Left lung (tissue), 10 donors: Measurements from ENCODE around the gene PDS5A. TPM values are rescaled to one million over a fixed set of nuclear protein-coding genes. Genes with fewer than 3 reads are reported as not detected.
"Not testable (repeated sequence)": the region's sequence is repeated elsewhere in the genome, so short reads cannot be mapped to it uniquely, and the experiment has no call there.

ENCODE experiments used
- ATAC-seq: fragments of 200-7000 bp; cut with Tn5 transposase; one replicate; pipeline ENCODE4 v1.9.1; 2020; ENCODE audit warnings: moderate library complexity
- DNase-seq, 4 donors: peaks; one replicate each; pipeline ENCODE4 v3.0.0-alpha.2; 2013 to 2020
- H3K27ac ChIP-seq, 2 donors: fragments of 200-600 bp; sonication (generic) in 1 of 2; one replicate each; pipeline versions ENCODE4 v1.5.0 to v1.8.0; 2020 to 2021
- H3K27me3 ChIP-seq, 2 donors: fragments of 200-600 bp; sonication (generic) in 1 of 2; one replicate each; pipeline versions ENCODE4 v1.5.0 to v1.8.0; 2020 to 2021
- H3K36me3 ChIP-seq, 2 donors: fragments of 200-600 bp; sonication (generic) in 1 of 2; one replicate each; pipeline versions ENCODE4 v1.5.0 to v1.8.0; 2020 to 2021
- H3K4me1 ChIP-seq, 2 donors: fragments of 200-600 bp; one replicate each; pipeline ENCODE4 v1.8.0; 2021
- H3K4me3 ChIP-seq, 2 donors: fragments of 200-600 bp; sonication (generic) in 1 of 2; one replicate each; pipeline versions ENCODE4 v1.5.0 to v1.8.0; 2020 to 2021; ENCODE audit warnings: mild to moderate bottlenecking in 1 of 2
- H3K9me3 ChIP-seq, 2 donors: fragments of 200-600 bp; sonication (generic) in 1 of 2; one replicate each; pipeline versions ENCODE4 v1.5.0 to v1.8.0; 2020 to 2021
- intact Hi-C, 2 donors: fragments of 100-400 bp; cut with DNase I; formaldehyde crosslinking; loops; one replicate each; pipeline versions ENCODE4 v1.11.2 to v1.14.2; 2022
- polyA plus RNA-seq, 6 donors: library from polyadenylated mRNA; unstranded; fragments of 120-200 nt; gene quantifications; one replicate each; pipeline ENCODE4 v1.2.1, GENCODE V29; 2013; ENCODE audit not compliant: insufficient read length in 6 of 6
- total RNA-seq, 2 donors: library from RNA; stranded (reverse); fragmentation: NEBNext Ultra II Directional; extraction: Animal tissue kit (Norgen Biotek cat#: 25700); gene quantifications; one replicate each; pipeline ENCODE4 v1.2.1, GENCODE V29; 2021
- TF ChIP-seq, protein P1 (sequence below), 2 donors: fragments of 200-600 bp; sonication (generic) in 1 of 2; IDR thresholded peaks; one replicate each; pipeline versions ENCODE4 v1.5.0 to v1.8.0; 2021; ENCODE audit warnings: antibody characterized with exemption in 2 of 2
- donor health status: DM: no; HTN: yes; CAD: no.
- donor health status: DM: no; HTN: no; CAD: no.

The PDS5A gene
- total and polyA plus RNA-seq, 8 donors = 66.4 to 82.1 (median 72.3) TPM

DNA sequence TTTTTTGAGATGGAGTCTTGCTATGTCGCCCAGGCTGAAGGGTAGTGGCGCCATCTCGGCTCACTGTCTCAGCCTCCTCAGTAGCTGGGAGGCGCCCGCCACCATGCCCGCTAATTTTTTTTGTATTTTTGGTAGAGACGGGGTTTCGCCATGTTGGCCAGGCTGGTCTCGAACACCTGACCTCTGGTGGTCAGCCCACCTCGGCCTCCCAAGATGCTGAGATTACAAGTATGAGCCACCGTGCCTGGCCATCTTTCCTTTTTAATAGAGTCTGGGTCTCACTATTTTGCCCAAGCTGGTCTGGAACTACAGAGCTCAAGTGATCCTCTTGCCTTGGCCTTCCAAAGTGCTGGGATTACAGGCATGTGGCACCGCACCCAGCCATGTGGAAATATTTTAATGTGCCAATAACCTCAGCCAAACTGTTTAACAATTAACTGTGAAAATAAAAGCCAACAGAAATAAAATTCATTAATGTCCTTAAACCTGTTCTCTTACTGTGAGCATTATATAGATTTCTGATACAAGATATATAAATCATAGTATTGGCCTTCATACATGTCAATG, 16.3 kb downstream of the PDS5A start:
- Histone ChIP-seq H3K27ac (no peak overlapping the region), H3K9me3 (no peaks in the 10 kb centered on the region), H3K27me3 (no peaks in the 10 kb centered on the region), H3K4me1 (peaks cover 0 to 31% of the 10 kb centered on the region in 2 donors), H3K4me3 (no peak overlapping the region), H3K36me3 (no peaks in the 10 kb centered on the region)
- ATAC-seq (no peak), DNase-seq (no peak)
- TF ChIP-seq, protein P1, sequence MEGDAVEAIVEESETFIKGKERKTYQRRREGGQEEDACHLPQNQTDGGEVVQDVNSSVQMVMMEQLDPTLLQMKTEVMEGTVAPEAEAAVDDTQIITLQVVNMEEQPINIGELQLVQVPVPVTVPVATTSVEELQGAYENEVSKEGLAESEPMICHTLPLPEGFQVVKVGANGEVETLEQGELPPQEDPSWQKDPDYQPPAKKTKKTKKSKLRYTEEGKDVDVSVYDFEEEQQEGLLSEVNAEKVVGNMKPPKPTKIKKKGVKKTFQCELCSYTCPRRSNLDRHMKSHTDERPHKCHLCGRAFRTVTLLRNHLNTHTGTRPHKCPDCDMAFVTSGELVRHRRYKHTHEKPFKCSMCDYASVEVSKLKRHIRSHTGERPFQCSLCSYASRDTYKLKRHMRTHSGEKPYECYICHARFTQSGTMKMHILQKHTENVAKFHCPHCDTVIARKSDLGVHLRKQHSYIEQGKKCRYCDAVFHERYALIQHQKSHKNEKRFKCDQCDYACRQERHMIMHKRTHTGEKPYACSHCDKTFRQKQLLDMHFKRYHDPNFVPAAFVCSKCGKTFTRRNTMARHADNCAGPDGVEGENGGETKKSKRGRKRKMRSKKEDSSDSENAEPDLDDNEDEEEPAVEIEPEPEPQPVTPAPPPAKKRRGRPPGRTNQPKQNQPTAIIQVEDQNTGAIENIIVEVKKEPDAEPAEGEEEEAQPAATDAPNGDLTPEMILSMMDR (IDR thresholded peaks at IDR 0.05) = no peak
- intact Hi-C loops = no loop called here

DNA sequence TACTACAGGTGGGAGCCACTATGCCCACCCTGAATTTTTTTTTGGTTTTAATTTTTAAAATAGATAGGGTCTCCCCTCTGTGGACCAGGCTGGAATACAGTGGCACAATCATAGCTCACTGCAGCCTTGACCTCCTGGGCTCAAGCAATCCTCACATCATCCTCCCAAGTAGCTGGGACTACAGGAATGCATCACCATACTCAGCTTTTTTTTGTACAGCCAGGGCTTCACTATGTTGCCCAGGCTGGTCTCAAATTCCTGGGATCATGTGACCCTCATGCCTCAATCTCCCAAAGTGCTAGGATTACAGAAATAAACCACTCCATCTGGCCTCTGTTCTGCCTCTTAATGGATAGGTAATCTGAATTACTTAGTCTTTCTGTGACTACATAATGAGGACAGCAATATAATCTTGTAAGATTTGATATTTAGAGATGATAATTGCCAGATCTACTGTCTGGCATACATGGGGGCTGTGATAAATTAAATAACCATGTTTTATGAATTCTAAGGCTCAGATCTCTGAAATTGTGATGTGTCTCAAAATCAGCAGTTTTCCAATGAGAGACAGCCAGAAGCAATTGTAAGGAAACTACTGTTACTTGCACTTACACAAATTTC, 26.7 kb downstream of the PDS5A start:
- Histone ChIP-seq H3K27me3 (no peaks in the 10 kb centered on the region), H3K9me3 (no peaks in the 10 kb centered on the region), H3K36me3 (no peaks in the 10 kb centered on the region), H3K27ac (no peak overlapping the region), H3K4me1 (peaks cover 6 to 28% of the 10 kb centered on the region in 2 donors), H3K4me3 (no peak overlapping the region)
- DNase-seq (no peak), ATAC-seq (no peak)
- TF ChIP-seq, protein P1 (IDR thresholded peaks at IDR 0.05) = no peak
- intact Hi-C loops = no loop called here

DNA sequence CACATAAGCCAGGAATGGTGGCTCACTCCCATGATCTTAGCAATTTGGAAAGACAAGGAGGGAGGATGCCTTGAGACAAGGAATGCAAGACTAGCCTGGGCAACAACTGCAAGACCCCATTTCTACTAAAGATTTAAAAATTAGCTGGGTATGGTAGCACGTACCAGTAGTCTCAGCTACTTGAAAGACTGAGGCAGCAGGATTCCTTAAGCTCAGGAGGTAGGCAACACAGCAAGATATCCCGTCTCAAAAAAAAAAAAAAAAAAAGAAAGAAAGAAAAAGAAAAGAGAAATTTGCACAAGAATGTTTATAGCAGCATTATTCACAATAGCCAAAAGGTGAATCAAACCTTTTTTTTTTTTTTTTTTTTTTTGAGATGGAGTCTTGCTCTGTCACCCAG, 29.7 kb downstream of the PDS5A start:
- Histone ChIP-seq H3K4me1 (peaks cover 6 to 31% of the 10 kb centered on the region in 2 donors), H3K9me3 (no peaks in the 10 kb centered on the region), H3K27me3 (no peaks in the 10 kb centered on the region), H3K36me3 (no peaks in the 10 kb centered on the region), H3K27ac (no peak overlapping the region), H3K4me3 (no peak overlapping the region)
- ATAC-seq (no peak), DNase-seq (no peak)
- TF ChIP-seq, protein P1 (IDR thresholded peaks at IDR 0.05) = no peak
- intact Hi-C loops = no loop called here

DNA sequence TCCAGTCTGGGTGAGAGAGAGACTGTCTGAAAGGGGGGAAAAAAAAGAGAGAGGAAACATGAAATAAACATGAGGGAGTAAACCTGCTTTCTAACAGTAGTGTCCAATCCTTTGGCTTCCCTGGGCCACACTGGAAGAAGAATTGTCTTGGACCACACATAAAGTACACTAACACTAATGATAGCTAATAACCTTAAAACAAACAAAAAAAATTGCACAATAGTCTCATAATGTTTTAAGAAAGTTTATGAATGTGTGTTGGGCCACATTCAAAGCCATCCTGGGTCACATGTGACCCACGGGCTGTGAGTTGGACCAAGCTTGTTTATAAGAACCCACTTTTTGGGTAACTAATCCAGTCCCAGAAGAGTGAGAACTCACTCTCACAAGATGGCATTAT, 30.3 kb downstream of the PDS5A start:
- Histone ChIP-seq H3K27me3 (no peaks in the 10 kb centered on the region), H3K4me1 (peaks cover 6 to 29% of the 10 kb centered on the region in 2 donors), H3K4me3 (no peak overlapping the region), H3K9me3 (no peaks in the 10 kb centered on the region), H3K27ac (no peak overlapping the region), H3K36me3 (no peaks in the 10 kb centered on the region)
- ATAC-seq (peak; percentile 17), DNase-seq (peak in 2 of 4 donors; percentile 11 to 12)
- intact Hi-C loops = no loop called here
- TF ChIP-seq, protein P1 (IDR thresholded peaks at IDR 0.05) = no peak

DNA sequence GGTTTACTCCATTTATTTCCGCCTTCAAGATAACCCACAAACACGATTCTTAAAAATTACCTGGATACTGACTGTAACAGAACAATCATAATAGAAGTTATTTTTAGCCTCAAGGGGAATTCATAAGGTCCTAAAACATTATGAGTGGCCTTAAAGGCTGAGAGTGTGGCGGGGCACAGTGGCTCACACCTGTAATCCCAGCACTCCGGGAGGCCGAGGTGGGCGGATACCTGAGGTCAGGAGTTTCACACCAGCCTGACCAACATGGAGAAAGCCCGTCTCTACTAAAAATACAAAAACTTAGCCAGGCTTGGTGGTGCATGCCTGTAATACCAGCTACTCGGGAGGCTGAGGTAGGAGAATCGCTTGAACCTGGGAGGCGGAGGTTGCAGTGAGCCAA, 33.5 kb downstream of the PDS5A start:
- H3K9me3 ChIP-seq, DNase-seq, H3K27ac ChIP-seq, H3K36me3 ChIP-seq, H3K4me3 ChIP-seq, ATAC-seq, H3K27me3 ChIP-seq, intact Hi-C loops: not testable (repeated sequence)
- peaks cover 6 to 41% of the 10 kb centered on the region in 2 donors for H3K4me1 ChIP-seq

DNA sequence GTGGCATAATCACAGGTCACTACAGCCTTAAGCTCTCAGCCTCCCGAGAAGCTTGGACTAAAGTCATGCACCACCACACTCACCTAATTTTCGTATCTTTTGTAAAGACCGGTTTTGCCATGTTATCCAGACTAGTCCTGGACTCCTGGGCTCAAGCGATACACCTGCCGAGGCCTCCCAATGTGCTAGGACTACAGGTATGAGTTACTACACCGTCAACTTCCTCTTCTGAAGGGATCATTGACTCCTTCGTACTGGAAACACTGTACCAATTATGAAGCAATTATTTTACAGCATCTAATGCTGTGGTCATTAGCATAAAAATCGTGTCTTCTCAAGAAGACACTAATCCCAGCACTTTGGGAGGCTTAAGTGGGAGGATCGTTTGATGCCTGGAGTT, 35.2 kb downstream of the PDS5A start:
- Histone ChIP-seq H3K4me3 (no peak overlapping the region), H3K9me3 (no peaks in the 10 kb centered on the region), H3K36me3 (no peaks in the 10 kb centered on the region), H3K27ac (no peak overlapping the region), H3K27me3 (no peaks in the 10 kb centered on the region), H3K4me1 (peaks cover 6 to 35% of the 10 kb centered on the region in 2 donors)
- no peak for DNase-seq
- TF ChIP-seq, protein P1 (IDR thresholded peaks at IDR 0.05) = no peak
- ATAC-seq = no peak
- intact Hi-C loops = no loop called here
